ENCODE data around the gene SOAT2. TPM values are rescaled to one million over a fixed set of nuclear protein-coding genes. Genes with fewer than 3 reads are reported as not detected.
"Not testable (repeated sequence)": the region's sequence is repeated elsewhere in the genome, so short reads cannot be mapped to it uniquely, and the experiment has no call there.

The SOAT2 gene
- total RNA-seq, 1 donor from 2014 or later = not detected

DNA sequence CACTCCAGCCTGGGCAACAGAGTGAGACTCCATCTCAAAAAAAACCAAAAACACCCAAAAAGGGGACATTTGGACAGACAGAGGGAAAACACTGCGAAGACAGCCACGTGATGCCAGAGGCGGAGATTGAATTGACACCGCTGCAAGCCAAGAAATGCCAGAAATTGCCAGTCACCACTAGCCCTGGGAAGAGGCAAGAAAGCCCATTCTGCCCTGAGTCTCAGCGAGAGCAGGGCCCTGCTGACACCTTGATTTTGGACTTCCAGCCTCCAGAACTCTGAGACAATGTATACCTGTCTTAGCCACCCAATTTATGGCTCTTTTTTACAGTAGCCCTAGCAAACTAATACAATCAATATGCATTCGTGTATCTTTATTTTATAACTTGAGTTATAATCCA is 13.2 kb upstream of the SOAT2 start:
- no peaks in the 10 kb centered on the region for H3K4me1 Mint-ChIP-seq

DNA sequence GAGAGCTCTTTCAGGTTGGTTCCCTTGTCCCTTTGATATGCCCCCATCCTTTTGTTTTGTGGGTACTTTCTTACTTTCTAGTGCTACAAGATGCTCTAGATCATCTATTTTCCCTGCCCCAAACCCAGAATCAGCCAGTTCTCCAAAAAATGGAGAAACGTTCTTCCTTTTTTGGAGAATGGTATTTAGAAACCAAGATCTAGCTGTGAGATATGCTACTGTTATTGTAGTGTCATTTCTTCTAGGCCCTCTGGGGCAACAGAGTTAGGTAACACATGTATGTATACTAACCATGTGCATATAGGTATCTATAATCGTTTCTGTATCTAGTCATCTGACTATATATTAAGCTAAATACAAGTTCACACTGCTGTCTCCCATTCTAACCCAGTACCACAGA is 12.7 kb upstream of the SOAT2 start:
- Mint-ChIP-seq H3K27me3 (peaks cover 28% of the 10 kb centered on the region), H3K36me3 (ENCODE audit: low read depth) (no peaks in the 10 kb centered on the region), H3K27ac (no peak overlapping the region), H3K4me1 (no peaks in the 10 kb centered on the region), H3K9me3 (no peaks in the 10 kb centered on the region), H3K4me3 (no peak overlapping the region)
- no peak for TF ChIP-seq CTCF (IDR thresholded peaks at IDR 0.05)
- DNase-seq (no peak), ATAC-seq (ENCODE audit: low read depth) (no peak)
- POLR2A ChIA-PET = interaction anchor here (1.3 kb wide), 1 partner anchor 11 kb away, joined by 6 read pairs; the partner anchor contains the start of gene SPRYD3
- CTCF ChIA-PET = interaction anchor here (1.3 to 2.2 kb wide), 2 partner anchors 8 to 24 kb away, joined by 3 to 12 read pairs; no protein-coding TSS in a partner anchor
- intact Hi-C loops (cut with micrococcal nuclease) = no loop called here

More for the DNA sequence above, 13.2 kb upstream of the SOAT2 start:
- no peaks in the 10 kb centered on the region for H3K9me3 Mint-ChIP-seq
- no peak for TF ChIP-seq CTCF (IDR thresholded peaks at IDR 0.05)
- CTCF ChIA-PET = interaction anchor here (1.3 to 2.2 kb wide), 2 partner anchors 9 to 24 kb away, joined by 3 to 12 read pairs; no protein-coding TSS in a partner anchor
- H3K4me3 Mint-ChIP-seq = no peak overlapping the region
- peaks cover 26% of the 10 kb centered on the region for H3K27me3 Mint-ChIP-seq
- no peak overlapping the region for H3K27ac Mint-ChIP-seq
- DNase-seq (no peak), ATAC-seq (ENCODE audit: low read depth) (no peak)
- no peaks in the 10 kb centered on the region for H3K36me3 Mint-ChIP-seq (ENCODE audit: low read depth)
- POLR2A ChIA-PET = interaction anchor here (1.3 kb wide), 1 partner anchor 11 kb away, joined by 6 read pairs; the partner anchor contains the start of gene SPRYD3
- intact Hi-C loops (cut with micrococcal nuclease) = no loop called here

- no peak overlapping the region for H3K27ac Mint-ChIP-seq
- DNase-seq (no peak), ATAC-seq (ENCODE audit: low read depth) (no peak)
- peaks cover 29% of the 10 kb centered on the region for H3K27me3 Mint-ChIP-seq
- no peak overlapping the region for H3K4me3 Mint-ChIP-seq
- no peak for TF ChIP-seq CTCF (IDR thresholded peaks at IDR 0.05)
- H3K9me3 Mint-ChIP-seq = no peaks in the 10 kb centered on the region
- peaks cover 3% of the 10 kb centered on the region for H3K4me1 Mint-ChIP-seq
- no peaks in the 10 kb centered on the region for H3K36me3 Mint-ChIP-seq (ENCODE audit: low read depth)
- intact Hi-C loops (cut with micrococcal nuclease) = no loop called here
- ChIA-PET CTCF (interaction anchor here (2.2 kb wide), 1 partner anchor 25 kb away, joined by 12 read pairs; no protein-coding TSS in a partner anchor), POLR2A (no interaction called here)
Observed at GRCh38 chr12:53091756-53092155, 11.5 kb upstream of the SOAT2 start.

- H3K36me3 Mint-ChIP-seq (ENCODE audit: low read depth) = no peaks in the 10 kb centered on the region
- peaks cover 16% of the 10 kb centered on the region for H3K4me1 Mint-ChIP-seq
- no peaks in the 10 kb centered on the region for H3K9me3 Mint-ChIP-seq
- intact Hi-C loops (cut with micrococcal nuclease) = no loop called here
- H3K27ac Mint-ChIP-seq = no peak overlapping the region
- no peak for ATAC-seq (ENCODE audit: low read depth)
- no peak for TF ChIP-seq CTCF (IDR thresholded peaks at IDR 0.05)
- peaks cover 25% of the 10 kb centered on the region for H3K27me3 Mint-ChIP-seq
- CTCF ChIA-PET = interaction anchor here (1.2 kb wide), 1 partner anchor 9 kb away, joined by 4 read pairs; the partner anchor contains the start of gene SOAT2
- no peak for DNase-seq
- H3K4me3 Mint-ChIP-seq = no peak overlapping the region
- POLR2A ChIA-PET = no interaction called here
Observed at GRCh38 chr12:53093777-53094393, 9.4 kb upstream of the SOAT2 start.

- no peak for ATAC-seq (ENCODE audit: low read depth)
- H3K27me3 Mint-ChIP-seq = peaks cover 25% of the 10 kb centered on the region
- intact Hi-C loops (cut with micrococcal nuclease) = no loop called here
- no peak for TF ChIP-seq CTCF (IDR thresholded peaks at IDR 0.05)
- no peak overlapping the region for H3K27ac Mint-ChIP-seq
- ChIA-PET CTCF (interaction anchor here (1.2 kb wide), 1 partner anchor 8 kb away, joined by 4 read pairs; the partner anchor contains the start of gene SOAT2), POLR2A (interaction anchor here (1.1 kb wide), 1 partner anchor 29 kb away, joined by 3 read pairs; no protein-coding TSS in a partner anchor)
- peaks cover 20% of the 10 kb centered on the region for H3K4me1 Mint-ChIP-seq
- H3K36me3 Mint-ChIP-seq (ENCODE audit: low read depth) = no peaks in the 10 kb centered on the region
- no peak overlapping the region for H3K4me3 Mint-ChIP-seq
- no peaks in the 10 kb centered on the region for H3K9me3 Mint-ChIP-seq
- DNase-seq = no peak
Observed at GRCh38 chr12:53094394-53094787, 8.9 kb upstream of the SOAT2 start.

- CTCF ChIA-PET; DNase-seq; H3K36me3 Mint-ChIP-seq (ENCODE audit: low read depth); H3K9me3 Mint-ChIP-seq; ATAC-seq (ENCODE audit: low read depth); H3K27ac Mint-ChIP-seq; H3K4me3 Mint-ChIP-seq: not testable (repeated sequence)
- POLR2A ChIA-PET = interaction anchor here (1.1 kb wide), 1 partner anchor 29 kb away, joined by 3 read pairs; no protein-coding TSS in a partner anchor
- H3K27me3 Mint-ChIP-seq = peaks cover 24% of the 10 kb centered on the region
- intact Hi-C loops (cut with micrococcal nuclease) = loop anchor here (5.0 kb wide), 1 partner anchor 43 kb away; the partner anchor contains the start of gene TNS2
- H3K4me1 Mint-ChIP-seq = peaks cover 21% of the 10 kb centered on the region
Observed at GRCh38 chr12:53094796-53095595, 8.3 kb upstream of the SOAT2 start.

GRCh38 chr12:53095596-53095895 is 7.7 kb upstream of the SOAT2 start:
- CTCF ChIA-PET = not testable (repeated sequence)

More at GRCh38 chr12:53095596-53095895, 7.7 kb upstream of the SOAT2 start:
- intact Hi-C loops (cut with micrococcal nuclease) = loop anchor here (5.0 kb wide), 1 partner anchor 43 kb away; the partner anchor contains the start of gene TNS2
- not testable (repeated sequence) for H3K4me3 Mint-ChIP-seq; H3K9me3 Mint-ChIP-seq; DNase-seq; H3K27ac Mint-ChIP-seq; H3K36me3 Mint-ChIP-seq (ENCODE audit: low read depth); ATAC-seq (ENCODE audit: low read depth)
- peaks cover 21% of the 10 kb centered on the region for H3K4me1 Mint-ChIP-seq
- H3K27me3 Mint-ChIP-seq = peaks cover 20% of the 10 kb centered on the region
- POLR2A ChIA-PET = interaction anchor here (1.1 kb wide), 1 partner anchor 30 kb away, joined by 3 read pairs; no protein-coding TSS in a partner anchor

Data from activated B cell treated with CpG ODN at 0.5 μM for 24 hours (primary cell).